Ammon's horn (tissue), 1 donor: ENCODE data around the gene IRF9.
A peak's percentile ranks its signal among the peaks of the same experiment; 100 is the strongest.

Experiments used
- DNase-seq: peaks from one replicate; pipeline ENCODE4 v3.0.0-alpha.2; 2016; ENCODE audit warnings: low spot score

IRF9 gene

DNA sequence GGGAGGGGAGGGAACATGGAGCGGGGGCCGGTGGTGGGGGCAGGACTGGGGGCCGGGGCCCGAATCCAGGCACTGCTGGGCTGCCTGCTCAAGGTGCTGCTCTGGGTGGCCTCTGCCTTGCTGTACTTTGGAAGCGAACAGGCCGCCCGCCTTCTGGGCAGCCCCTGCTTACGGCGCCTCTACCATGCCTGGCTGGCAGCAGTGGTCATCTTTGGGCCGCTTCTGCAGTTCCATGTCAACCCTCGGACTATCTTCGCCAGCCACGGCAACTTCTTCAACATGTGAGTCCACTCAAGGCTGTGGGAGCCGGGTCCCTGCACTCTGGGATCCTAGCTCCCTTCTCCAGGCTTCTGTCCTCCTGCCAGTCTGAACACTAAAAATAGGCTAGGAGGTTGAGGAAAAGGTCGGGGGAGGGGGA lies 29.5 kb upstream of the IRF9 start:
- DNase-seq = no peak

DNA sequence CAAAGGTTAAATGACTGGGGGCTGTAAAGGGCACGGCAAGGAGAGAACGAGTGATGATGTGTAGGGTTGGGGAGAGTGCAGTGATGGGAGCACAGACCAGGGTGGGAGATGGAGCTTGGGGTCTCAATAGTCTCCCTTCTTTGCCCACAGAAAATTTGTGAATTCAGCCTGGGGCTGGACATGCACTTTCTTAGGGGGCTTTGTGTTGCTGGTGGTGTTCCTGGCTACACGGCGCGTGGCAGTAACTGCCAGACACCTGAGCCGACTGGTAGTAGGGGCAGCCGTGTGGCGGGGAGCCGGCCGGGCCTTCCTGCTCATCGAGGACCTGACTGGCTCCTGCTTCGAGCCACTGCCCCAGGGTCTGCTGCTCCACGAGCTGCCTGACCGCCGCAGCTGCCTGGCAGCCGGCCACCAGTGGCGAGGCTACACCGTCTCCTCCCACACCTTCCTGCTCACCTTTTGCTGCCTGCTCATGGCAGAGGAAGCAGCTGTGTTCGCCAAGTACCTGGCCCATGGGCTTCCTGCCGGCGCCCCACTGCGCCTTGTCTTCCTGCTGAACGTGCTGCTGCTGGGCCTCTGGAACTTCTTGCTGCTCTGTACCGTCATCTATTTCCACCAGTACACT lies 28.9 kb upstream of the IRF9 start:
- DNase-seq = no peak

DNA sequence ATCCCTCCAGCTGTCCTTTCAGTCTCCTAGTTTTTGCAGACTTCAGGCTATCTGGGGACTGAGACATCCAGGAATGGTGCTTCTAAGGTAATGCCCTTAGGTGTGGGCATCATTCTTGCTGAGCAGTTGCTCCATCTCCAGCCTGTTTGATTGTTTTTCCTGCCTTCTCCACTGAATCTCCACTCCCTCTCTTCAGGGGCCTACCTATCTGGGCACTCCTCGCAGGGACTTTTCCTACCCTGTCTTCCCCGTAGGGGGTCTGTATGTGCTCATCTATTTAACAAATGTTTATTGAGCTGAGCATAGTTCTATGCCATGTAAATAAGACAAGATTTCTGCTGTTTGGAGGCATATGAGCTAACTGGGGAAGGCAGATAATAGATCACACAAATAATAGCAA lies 28.1 kb upstream of the IRF9 start:
- no peak for DNase-seq

DNA sequence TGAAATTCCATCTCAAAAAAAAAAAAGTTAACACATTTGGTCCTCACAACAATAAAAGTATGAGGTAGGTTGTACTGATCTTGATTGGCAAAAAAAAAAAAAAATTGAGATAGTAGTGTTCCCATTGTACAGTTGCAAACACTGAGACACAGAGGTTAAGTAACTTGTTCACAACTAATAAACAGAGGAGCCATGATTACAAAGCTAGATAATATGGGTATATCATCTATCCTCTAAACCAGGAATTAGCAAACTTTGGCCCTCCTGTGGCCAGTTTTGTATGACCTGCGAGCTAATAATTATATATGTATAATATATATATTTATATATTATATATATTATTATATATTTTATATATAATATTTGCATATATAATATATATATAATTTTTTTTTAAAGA lies 27.3 kb upstream of the IRF9 start:
- DNase-seq = no peak

DNA sequence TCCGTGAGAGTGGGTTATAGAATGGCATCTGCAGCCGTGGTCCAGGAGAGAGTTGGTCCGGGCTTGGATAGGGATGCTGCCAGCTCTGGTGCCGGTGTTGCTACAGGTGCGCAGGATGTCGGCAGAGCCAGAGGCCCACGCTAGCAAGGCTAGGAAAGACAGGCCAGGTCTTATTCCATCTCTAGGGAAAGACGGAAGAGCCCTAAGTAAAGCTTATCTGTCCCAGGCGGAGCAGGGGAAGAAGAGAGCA lies 25.6 kb upstream of the IRF9 start:
- no peak for DNase-seq

DNA sequence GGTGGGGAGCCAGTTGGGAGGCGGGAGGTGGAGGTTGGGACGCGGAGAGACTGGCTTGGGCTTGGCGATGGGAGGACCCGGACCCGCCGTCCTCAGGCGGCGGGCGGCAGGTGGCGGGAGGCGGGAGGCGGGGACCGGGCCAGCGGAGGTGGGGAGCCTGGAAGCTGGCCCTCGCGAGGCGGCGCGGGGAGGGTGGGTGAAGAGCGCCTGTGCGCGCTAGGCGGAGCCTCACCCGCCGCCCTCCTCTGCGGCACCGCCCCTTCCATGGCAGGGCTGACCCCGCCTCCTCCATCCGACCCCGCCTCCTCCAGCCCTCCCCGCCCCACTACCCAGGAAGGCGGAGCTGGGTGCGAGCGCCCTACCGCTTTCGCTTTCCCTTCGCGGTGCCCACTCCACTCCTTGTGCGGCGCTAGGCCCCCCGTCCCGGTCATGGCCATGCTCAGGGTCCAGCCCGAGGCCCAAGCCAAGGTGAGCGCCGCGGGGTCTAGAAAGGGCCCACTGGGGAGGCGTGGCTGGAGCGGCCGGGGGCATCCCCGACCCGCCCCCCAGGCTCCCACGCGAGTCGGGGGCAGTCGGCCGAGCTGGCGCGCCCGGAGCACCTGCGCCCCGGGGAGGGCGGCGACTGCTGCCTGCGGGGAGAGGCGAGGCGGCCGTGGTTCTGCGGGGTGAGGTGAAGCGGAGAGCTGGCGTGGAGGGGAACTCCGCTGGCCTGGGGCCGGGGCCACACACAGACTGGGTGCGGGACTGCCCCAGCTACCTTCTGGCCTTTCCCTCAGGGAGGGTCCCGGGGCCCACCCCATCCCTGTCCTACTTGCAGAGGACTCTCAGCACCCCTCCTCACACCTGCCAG lies 25.0 kb upstream of the IRF9 start, which contains the start of gene PSME1:
Gene PSME1, plus strand, starts transcription at position 361 of the 850 bp plus-strand sequence. Its CDS starts 69 bp downstream, at position 430.
- peak; percentile 97 for DNase-seq

DNA sequence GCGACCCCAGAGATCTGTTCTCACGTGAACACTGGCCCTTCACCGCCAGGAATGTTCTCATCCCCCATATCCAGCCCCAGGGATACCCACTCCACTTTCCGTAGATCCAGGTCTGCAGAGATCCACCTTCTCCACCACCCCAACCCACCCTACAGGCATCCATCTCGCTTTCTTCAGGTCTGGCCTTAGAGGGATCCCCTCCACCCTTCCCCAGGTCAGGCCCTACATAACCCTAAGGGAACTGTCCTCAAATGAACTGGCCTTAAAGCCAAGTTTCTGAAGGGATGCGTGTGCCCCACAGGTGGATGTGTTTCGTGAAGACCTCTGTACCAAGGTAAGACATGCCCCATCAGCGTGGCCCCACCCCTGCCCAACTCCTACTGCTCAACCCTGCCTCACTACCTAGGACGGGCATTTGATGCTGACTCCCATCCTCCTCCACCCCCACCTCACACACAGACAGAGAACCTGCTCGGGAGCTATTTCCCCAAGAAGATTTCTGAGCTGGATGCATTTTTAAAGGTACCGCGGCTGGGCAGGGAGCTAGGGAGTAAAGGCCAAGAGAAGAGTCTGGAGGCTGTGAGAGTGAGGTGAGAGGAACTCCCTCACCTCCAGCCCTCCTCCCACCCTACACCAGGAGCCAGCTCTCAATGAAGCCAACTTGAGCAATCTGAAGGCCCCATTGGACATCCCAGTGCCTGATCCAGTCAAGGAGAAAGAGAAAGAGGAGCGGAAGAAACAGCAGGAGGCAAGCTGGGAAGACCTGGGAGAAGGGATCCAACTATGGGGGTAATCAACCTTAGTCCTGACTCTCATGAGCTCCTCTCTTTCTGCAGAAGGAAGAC lies 24.2 kb upstream of the IRF9 start:
- DNase-seq = no peak

DNA sequence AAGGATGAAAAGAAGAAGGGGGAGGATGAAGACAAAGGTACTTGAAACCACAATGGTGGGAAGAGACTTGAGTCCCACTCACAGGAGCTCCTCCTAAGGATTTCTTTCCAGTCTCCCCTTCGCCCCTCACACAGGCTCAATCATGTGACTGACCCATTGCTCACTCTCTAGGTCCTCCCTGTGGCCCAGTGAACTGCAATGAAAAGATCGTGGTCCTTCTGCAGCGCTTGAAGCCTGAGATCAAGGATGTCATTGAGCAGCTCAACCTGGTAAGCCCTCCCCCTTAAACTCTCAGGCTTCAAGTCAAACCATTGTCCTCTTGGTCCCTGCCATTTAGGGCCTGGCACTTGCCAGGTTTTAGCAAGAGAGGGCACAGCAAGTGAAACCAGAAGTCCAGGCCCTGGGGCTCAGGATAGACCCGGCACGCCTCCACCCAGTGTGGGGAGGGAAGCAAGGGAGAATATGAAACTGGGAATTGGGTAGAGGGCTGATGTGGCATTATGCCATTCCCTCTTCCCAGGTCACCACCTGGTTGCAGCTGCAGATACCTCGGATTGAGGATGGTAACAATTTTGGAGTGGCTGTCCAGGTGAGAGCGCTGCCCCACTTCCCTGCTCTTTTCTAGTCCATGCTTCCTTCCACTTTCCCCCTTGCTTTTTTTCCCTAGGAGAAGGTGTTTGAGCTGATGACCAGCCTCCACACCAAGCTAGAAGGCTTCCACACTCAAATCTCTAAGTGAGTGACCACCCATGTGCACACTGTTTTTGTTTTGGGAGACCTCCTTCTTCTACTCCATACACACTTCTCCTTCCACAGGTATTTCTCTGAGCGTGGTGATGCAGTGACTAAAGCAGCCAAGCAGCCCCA lies 23.3 kb upstream of the IRF9 start:
- DNase-seq = no peak

DNA sequence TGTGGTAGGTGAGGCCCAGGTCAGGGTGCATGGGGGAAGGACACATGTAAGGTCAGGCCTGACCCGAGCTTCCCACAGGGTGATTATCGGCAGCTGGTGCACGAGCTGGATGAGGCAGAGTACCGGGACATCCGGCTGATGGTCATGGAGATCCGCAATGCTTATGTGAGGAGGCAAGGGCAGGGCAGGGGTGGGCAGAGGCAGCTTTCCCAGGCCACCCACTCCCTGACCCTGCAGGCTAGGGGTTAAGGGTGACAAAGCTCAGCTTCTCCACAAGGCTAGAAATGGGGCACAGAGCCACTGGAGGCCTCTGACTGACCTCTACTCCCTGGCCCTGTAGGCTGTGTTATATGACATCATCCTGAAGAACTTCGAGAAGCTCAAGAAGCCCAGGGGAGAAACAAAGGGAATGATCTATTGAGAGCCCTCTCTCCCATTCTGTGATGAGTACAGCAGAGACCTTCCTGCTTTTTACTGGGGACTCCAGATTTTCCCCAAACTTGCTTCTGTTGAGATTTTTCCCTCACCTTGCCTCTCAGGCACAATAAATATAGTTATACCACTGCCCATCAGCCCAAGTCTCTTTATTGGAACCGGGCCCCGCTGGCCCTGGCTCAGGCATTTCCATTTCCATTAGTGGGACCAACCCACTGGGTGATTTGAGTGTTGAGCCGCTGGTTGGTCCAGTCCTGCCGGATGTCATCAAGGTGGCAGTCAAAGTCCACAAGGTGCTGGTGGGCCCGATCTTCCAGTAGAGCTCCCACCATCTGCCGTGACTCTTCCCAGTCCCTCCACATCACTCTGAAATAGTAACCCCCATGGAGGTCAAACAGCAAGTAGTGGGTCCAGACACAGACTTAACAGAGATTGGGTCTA lies 22.4 kb upstream of the IRF9 start:
- DNase-seq = no peak

DNA sequence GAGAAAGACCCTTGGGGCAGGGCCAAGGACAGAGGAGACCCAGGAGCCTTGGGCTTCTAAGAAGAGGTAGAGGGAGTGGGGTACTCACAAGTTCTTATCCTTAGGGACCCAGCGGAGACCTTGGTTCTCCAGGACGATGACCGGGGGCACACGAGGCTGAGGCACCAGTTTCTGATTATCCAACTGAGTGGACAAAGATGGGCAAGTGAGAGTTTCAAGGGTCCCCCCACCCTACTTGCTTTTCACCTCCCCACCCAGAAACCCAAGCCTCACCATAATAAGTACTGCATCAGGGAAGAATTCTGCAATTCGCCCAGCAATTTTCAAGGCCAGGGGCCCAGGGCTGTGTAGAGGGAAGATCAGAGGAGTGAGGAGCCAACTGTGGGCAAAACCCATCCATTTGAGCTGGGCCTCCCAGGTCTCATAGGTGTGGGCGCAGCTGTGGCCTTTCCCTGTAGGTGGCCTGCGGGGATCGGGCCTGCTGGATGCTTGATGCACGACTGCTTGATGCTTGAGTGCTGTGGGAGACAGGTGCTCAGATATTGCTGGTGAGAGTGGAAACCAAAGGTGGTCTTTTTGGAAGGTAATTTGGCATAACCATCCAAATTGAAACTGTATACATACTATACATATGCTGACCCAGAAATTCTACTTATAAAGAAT lies 21.7 kb upstream of the IRF9 start:
- no peak for DNase-seq

DNA sequence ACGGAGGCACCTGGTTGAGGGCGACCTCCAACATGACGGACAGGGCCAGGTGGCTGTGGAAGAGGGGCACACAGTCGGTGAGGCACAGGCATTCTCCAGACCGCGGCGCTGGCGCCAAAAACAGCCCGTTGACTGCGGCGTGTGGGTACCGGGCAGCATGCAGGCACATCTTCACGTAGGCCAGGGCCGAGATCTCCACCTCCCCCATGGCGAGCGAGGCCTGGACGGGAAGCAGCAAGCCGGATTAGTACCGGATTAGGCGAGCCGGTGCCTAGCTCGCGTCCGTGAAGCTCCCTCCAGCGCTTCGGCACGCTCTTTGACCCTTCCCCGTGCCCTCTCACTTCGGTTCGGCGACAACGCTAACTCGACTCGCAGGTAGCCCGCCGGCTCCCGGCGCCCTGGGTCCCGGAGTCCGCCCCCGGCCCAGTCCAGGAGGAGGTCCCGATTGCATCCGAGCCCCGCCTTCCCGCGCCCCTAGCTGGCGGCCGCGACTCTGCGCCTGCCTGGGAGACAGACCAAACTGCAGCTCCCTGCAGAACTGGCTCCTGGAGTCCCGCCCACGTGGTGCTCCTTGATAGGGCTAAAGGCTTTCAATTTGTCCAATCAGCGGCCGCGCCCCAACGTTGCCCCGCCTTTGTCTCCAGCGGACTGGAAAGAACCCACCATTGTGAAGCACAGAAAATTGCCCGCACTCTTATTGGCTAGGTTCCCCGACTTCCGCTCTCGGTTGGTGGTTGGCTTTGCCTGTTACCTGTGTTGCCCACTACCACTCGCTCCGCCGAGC lies 19.8 kb upstream of the IRF9 start, which contains the start of gene EMC9:
Gene EMC9, minus strand, starts transcription at position 495 of the 784 bp plus-strand sequence. Its CDS starts 287 bp downstream, at position 208.
- peak; percentile 100 for DNase-seq

DNA sequence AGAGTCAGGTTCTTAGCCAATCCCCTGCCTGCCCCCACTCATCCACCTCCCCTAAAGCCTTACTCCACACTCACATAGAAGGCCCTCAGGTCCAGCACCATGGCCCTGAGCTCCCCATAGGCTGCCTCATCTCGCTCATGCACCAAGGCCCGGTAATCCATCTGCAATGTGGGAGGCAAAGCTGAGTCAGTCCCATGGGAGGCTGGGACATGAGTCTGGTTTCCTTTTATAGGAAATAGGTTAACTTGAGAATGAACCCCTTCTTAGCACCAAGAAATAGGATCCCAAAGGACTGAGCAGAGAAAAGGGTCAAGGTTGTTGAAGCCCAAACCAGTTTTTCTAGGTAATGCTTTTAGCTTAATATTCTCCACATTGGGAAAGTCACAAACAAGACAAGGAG lies 17.6 kb upstream of the IRF9 start:
- DNase-seq = no peak

DNA sequence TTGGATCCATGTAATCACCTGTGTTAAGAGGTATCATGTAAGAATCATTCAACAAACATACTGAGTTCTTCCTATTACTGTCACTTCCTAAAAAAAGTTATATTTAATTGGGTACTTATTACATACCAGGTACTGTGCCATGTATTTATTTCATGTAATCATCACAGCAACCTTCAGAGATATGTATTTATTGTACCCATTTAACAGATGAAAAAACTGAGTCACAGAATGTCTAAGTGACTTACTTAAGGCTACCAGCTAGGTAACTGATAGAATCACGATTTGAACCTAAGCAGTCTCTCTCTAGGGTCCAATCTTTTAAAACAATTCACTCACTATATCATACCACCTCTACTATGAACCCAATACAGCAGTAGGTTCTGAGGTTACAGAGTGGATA lies 16.6 kb upstream of the IRF9 start:
- no peak for DNase-seq

DNA sequence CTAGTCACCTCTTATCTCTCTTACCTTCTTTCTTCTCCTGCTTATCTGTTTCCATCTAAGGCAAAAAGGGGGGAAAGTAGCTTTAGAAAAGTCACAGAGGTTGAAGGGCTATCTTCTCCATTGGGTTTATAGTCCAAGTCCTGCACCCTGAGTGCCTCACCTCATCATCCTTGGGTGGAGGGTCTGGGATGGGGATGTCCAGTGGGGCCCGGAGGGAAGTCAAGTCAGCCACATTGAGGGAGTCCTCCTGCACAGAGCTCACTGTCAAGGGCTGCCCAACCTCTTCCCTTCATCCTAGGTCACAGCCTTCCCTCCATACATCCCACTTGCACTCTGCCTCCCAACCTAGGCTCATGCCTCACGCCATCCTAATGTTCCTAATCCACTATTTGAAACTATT lies 15.8 kb upstream of the IRF9 start:
- no peak for DNase-seq

DNA sequence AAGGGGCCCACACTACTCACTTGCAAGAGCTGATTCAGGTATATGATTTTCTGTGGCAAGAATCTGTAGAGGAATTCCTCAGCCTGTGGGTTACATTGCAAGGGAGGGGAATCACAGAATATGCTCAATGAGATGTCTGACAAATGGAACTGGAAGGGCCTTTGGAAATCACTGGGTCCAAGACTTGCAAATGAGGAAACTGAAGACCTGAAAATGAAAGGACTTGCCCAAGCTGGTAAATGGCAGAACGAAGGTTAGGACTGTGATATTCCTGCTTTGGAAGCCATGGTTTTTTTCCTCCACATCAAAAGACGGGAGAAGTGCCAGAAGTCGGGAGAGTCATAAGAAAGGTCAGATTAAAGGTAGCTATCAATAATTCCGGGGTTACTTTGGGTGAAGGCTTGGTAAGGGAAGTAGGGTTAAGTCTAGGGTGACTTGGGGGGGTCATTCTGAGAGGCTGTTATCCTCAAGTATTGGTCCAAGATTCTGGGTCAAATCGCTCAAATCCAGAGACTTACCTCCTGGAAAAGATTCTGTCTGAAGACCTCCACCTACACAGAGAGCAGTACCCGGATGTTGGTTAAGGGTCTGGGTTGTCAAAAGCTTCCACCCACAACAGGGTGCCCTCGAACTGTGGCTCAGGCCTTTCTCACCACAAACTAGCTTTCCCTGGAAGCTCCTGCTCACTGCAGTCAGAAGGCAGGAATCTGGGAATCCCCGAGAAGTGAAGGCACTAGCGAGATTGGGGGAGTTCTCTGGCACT lies 15.2 kb upstream of the IRF9 start:
- DNase-seq = no peak

DNA sequence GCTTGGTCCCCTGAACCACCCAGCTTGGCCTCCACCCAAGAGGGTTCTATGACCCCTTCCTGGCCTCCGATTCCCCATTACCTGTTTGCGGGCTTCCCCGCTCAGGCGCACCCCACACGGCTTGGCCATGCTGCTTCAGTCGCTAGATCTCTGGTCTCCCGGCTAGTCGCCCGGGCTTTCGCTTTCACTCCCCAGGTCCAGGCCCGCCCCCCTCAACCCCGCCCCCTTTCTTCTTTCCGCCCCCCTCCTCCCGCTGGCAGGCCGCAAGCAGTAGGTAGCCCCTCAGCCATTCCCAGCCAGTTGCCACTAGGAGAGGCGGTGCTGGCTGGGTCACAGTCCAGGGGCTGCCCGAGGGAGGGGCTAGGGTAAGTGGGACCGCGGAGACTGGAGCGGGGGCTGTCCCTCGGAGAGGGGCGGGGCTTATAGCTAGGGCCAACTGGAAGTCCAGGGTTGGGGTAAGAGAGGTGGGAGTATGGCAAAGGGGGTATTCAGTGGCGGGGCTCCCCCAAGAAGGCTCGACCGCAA lies 14.6 kb upstream of the IRF9 start, which contains the start of gene PSME2:
Gene PSME2, minus strand, starts transcription at position 158 of the 525 bp plus-strand sequence. Its CDS starts 29 bp downstream, at position 129.
- DNase-seq = peak; percentile 94

DNA sequence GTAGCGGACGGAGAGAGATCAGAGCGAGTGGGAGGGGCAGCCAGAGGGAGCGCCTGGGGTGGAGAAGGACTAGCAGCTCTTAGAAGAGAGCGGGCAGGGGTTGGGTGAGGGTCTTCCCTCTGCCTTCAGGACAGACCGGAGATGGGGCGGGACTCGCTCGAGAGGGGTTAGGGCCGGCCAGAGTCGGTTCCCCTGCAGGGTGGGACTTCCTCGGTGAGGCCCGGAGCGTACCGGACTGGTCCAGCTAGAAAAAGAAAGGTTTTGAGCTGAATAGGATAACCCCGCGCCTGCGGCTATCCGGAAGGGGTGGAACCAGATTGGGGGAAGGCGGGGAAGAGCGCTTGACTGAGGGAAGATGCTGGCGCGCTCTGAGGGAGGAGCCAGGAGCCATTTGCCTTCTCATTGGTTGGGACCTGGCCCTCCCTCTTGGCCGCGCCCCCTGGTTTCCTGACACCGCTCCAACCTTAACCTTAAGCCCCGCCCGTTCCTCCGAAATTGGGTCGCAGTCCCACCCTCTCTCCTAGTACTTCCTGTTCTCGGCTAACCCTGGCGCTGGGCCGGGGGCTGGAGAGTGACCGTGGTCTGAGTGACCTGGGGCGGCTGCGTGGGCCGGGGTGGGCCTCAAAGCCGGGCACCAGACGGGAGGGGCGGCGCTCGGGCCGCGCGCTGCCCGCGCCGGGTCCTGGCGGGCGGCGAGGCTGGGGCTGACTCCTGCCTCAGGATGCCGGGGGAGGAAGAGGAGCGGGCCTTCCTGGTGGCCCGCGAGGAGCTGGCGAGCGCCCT lies 13.9 kb upstream of the IRF9 start, which contains the start of gene RNF31:
Gene RNF31, plus strand, starts transcription at position 521 of the 783 bp plus-strand sequence. Its CDS starts 201 bp downstream, at position 722.
- peak; percentile 100 for DNase-seq
